Hematopoietic multipotent progenitor cell treated with erythropoietin and hydrocortisone succinate and interleukin-3 and kit ligand, for 6 days (in vitro differentiated cells): ENCODE results near the gene PTH1R.
"Not testable (repeated sequence)": the region's sequence is repeated elsewhere in the genome, so short reads cannot be mapped to it uniquely, and the experiment has no call there.

Source experiments
- DNase-seq: peaks from one replicate; pipeline ENCODE4 v3.0.0-alpha.2; 2015

The PTH1R gene

GRCh38 chr3:46901591-46902187 is 24.2 kb downstream of the PTH1R start:
- DNase-seq: no peak

DNA sequence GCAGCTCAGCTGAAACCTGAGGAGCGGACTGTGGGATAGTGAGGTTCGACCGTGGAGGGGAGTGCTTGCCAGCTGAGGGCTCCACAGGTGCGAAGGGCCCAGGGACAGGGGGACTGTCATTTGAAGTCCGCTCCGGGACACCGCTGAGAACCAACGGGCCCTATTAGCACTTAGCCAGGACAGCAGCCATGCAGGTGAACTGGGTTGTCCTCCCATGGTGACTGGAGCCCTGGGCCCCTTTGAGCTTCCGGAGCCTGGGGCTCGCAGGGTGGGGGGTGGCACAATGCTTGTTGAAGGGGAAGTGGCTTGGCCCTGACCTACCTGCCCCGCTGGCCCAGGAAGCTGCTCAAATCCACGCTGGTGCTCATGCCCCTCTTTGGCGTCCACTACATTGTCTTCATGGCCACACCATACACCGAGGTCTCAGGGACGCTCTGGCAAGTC is 24.7 kb downstream of the PTH1R start:
- DNase-seq: no peak

DNA sequence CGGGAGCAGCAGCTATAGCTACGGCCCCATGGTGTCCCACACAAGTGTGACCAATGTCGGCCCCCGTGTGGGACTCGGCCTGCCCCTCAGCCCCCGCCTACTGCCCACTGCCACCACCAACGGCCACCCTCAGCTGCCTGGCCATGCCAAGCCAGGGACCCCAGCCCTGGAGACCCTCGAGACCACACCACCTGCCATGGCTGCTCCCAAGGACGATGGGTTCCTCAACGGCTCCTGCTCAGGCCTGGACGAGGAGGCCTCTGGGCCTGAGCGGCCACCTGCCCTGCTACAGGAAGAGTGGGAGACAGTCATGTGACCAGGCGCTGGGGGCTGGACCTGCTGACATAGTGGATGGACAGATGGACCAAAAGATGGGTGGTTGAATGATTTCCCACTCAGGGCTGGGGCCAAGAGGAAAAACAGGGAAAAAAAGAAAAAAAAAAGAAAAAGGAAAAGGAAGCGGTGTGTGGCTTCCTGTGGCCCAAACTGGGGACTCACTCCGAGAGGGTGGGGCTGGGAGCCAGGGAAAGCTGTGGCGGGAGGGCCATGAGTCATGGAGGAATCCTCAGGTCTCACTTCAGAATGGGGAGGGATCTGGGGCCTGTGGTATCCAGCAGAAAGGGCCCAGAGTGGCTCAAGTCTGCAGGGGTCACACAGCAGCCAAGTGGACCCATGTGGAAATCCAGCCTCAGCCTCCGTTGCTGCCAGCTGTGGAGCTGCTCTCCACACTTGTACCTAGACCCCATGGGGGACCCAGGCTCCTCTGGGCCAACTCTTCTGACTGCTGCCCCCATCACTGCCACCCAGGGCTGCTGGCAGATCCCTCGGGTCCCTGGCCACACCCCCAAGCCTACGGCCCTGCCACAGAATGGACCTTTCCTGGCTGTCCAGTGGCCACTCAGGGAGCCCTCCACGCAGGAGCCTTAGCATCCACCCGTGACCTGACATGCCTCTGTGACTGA is 26.1 kb downstream of the PTH1R start:
- DNase-seq: no peak

GRCh38 chr3:46904303-46905212 is 27.0 kb downstream of the PTH1R start:
- no peak for DNase-seq

DNA sequence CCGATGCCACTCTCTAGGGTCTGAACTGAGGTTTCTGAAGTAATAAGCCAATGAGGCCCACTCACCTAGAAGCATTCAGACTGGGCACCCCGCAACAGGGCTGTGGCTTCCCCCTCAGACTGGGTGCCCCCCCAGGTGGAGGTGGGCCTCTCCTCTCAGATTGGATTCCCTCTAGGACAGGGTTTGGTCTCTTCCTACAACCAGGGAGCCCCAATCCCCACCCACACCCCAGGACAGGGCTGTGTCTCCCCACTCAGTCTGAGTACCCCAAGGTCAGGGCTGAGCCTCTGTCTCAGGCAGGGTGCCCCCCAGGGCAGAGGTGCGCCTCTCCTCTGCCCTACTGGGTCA is 27.7 kb downstream of the PTH1R start:
- no peak for DNase-seq

DNA sequence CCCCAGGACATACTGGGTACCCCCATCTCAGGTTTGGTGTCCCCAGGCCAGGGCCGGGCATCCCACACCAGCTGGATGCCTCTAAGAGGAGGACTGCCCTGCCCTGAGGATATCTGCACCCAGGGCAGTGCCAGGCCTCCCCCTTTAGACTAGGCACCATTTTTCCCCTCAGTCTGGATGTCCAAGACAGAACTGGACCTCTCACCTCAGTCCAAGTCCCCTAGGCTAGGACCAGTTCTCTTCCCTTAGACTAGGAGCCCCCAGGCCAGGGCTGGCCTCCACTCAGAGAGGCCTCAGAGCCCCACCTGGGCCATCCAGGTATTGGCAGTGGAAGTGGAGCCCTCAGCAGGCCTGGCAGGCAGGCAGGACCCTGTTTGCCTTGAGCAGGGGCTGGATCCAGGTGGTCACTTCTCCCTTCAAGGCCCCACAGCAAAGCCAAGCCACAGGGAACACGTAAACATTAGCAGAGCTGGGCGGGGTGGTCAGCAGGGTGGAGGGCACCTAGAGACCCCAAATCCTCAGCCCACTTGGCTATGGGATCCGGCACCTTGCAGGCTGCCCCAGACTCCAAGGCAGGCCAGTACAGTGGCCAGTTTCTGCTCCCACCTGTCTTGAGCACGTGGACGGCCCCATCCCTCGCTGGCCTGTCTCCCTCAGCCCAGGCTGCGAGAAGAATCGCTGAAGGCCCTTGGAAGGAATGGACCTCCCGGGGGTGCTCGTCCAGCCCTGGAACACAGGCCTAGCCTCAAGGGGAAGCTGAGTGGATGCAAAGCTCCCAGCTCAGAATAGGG is 28.3 kb downstream of the PTH1R start:
- no peak for DNase-seq

- no peak for DNase-seq
Observed at GRCh38 chr3:46906471-46907058, 29.0 kb downstream of the PTH1R start.

DNA sequence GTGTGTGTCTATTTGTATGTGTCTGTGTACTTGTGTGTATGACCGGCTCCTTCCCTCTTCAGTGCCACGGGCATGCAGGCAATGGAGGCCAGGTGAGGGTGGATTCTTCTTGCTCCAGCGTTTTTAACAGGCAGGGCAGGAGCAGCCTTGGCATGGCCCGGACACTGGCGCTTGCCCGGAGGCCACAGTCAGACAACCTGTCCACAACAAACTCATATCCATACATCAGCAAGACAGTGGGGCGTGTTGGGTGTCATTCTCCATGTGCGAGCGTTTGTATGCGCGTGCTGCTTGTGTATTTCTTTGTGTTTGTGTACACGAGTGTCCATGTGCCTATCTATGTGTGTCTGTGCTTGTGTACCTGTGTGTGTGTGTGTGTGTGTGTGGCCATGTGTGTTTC is 29.8 kb downstream of the PTH1R start:
- no peak for DNase-seq

DNA sequence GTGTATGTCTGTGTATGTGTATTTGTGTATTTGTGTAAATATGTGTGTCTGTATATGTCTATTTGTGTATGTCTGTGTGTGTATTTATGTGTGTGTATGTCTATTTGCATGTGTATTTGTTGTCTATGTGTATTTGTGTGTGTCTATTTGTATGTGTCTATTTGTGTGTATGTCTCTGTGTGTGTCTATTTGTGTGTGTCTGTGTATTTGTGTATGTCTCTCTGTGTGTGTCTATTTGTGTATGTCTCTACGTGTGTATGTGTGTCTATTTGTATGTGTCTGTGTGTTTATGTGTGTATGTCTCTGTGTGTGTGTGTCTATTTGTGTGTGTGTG is 30.4 kb downstream of the PTH1R start:
- no peak for DNase-seq

- no peak for DNase-seq
Observed at GRCh38 chr3:46908294-46908985, 30.9 kb downstream of the PTH1R start.

DNA sequence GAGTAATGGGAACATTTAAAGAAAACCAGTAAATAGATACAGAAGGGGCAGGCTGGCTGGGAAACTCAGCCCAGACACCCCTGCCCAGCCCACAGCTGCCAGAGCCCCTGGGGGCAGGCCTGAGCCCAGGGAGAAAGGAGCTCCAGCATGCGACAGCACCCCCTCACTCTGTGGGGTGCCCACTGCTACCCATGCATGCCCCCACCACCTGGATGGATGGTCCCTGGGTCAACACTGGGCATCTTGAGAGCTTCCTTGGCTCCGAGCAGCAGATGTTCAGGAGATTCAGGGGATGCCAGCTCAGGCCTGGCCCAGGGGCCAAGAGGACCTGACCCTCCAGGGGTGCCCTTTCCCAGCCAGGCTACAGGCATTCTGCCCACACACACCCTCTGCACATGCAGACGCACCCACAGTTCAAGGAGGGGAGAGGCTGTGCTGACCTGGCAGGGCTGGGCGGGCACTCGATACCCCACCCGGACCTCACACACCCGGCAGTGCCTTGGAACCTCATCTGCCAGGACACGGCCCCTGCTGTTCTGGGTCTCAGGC is 31.5 kb downstream of the PTH1R start:
- no peak for DNase-seq

GRCh38 chr3:46909535-46910161 is 32.1 kb downstream of the PTH1R start:
- peak; percentile 90 for DNase-seq

GRCh38 chr3:46910166-46910760 is 32.7 kb downstream of the PTH1R start:
- DNase-seq: no peak

DNA sequence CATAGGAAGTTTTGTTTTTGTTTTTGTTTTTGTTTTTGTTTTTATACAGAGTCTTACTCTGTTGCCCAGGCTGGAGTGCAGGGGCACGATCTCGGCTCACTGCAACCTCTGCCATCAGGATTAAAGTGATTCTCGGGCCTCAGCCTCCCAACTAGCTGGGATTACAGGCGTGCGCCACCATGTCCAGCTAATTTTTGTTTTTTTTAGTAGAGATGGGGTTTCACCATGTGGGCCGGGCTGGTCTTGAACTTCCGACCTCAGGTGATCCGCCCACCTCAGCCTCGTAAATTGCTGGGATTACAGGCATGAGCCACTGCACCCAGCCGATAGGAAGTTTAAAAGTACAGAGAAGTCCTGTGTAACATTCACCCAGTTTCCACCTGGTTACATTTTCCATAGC is 33.4 kb downstream of the PTH1R start:
- not testable (repeated sequence) for DNase-seq

GRCh38 chr3:46912986-46913385 is 35.5 kb downstream of the PTH1R start:
- DNase-seq: no peak

- peak; percentile 42 for DNase-seq
Observed at GRCh38 chr3:46913644-46914043, 36.1 kb downstream of the PTH1R start.

GRCh38 chr3:46914849-46915248 is 37.3 kb downstream of the PTH1R start:
- no peak for DNase-seq

DNA sequence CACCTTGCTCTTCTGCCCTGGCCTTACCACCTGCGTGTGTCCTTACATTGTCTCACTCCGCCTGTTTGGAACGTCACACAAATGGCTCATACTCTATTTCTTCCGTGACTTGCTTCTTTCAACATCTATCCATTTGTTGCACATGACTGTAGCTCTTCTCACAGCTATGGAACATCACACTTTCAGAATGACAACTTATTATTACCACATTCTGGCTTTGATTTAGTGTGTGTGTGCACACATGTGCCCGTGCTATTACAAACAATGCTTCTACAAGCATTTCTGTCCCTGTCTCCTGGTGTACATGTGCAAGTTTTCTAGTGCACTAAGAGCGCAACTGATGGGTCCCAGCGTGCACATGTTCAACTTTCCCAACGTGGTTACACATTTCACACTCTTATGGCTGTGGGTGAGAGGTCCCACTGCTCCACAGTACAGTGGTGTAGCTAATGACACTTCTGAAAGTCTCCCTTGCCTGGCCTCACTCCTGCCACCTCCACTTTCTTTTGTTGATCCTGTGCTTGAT is 37.8 kb downstream of the PTH1R start:
- no peak for DNase-seq

DNA sequence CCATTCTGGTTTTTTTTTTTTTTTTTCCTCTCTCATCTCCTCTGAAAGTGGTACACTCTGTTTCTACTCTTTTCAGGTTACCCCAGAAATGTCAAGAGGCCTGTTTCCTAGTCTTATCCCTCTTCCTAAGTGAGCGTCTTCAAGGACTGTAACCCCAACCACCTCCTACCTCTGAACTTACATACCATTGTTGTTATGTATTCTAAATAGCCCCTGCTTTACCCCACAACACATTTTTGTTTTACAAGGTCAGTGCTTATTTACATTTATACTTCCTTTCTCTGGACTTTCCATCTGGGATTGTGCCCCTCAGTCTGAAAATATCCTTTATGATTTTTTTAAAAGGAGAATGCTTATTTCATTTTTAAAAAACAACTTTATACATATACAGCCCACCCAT is 38.8 kb downstream of the PTH1R start:
- no peak for DNase-seq

DNA sequence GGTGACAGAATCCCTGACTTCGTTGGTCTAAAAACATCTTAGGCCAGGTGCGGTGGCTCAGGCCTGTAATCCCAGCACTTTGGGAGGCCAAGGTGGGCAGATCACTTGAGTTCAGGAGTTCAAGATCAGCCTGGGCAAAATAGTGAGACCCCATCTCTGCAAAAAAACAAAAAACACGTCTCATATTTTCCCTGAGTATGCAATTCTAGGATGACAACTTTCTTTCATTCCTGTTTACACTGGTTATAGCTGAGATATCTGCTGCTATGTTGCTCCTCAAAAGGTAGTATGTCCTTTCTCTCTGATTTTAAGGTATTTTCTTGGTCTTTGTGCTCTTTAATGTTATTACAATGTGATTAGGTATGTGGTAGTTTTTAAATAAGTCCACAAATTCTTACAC is 39.3 kb downstream of the PTH1R start:
- DNase-seq: no peak
